ENCODE results near the gene TRPV4.

DNA sequence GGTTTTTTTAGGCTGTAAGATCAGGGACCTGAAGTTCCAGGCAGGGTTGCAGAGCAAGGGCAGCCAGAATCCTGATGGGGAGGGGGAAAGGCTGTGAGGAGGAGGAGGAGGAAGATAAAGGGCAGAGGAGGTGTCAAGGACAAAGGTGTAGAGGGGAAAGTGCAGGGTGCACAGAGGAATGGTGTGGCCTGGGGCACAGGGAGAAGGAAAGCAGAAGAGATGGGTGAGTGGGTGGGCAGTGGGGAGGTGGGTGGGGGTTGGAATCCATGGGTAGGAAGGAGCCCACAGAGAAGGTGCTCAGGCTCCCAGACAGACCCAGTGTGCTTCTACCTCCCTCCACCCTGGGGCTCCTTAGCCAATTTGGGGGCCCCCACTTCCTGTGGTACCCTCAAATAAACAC, 11.2 kb downstream of the TRPV4 start:
- no peak for TF ChIP-seq EZH2 (IDR thresholded peaks at IDR 0.05; ENCODE audit: borderline replicate concordance, low read depth, low read length, severe bottlenecking)
- TF ChIP-seq, protein P1, sequence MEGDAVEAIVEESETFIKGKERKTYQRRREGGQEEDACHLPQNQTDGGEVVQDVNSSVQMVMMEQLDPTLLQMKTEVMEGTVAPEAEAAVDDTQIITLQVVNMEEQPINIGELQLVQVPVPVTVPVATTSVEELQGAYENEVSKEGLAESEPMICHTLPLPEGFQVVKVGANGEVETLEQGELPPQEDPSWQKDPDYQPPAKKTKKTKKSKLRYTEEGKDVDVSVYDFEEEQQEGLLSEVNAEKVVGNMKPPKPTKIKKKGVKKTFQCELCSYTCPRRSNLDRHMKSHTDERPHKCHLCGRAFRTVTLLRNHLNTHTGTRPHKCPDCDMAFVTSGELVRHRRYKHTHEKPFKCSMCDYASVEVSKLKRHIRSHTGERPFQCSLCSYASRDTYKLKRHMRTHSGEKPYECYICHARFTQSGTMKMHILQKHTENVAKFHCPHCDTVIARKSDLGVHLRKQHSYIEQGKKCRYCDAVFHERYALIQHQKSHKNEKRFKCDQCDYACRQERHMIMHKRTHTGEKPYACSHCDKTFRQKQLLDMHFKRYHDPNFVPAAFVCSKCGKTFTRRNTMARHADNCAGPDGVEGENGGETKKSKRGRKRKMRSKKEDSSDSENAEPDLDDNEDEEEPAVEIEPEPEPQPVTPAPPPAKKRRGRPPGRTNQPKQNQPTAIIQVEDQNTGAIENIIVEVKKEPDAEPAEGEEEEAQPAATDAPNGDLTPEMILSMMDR (IDR thresholded peaks at IDR 0.05; ENCODE audit: borderline replicate concordance, extremely low read depth, low read length, poor library complexity, severe bottlenecking), result no peak

Data from DND-41 (cell line).